ENCODE data around the gene TERT.
"Not testable (repeated sequence)": the region's sequence is repeated elsewhere in the genome, so short reads cannot be mapped to it uniquely, and the experiment has no call there.

The TERT gene

DNA sequence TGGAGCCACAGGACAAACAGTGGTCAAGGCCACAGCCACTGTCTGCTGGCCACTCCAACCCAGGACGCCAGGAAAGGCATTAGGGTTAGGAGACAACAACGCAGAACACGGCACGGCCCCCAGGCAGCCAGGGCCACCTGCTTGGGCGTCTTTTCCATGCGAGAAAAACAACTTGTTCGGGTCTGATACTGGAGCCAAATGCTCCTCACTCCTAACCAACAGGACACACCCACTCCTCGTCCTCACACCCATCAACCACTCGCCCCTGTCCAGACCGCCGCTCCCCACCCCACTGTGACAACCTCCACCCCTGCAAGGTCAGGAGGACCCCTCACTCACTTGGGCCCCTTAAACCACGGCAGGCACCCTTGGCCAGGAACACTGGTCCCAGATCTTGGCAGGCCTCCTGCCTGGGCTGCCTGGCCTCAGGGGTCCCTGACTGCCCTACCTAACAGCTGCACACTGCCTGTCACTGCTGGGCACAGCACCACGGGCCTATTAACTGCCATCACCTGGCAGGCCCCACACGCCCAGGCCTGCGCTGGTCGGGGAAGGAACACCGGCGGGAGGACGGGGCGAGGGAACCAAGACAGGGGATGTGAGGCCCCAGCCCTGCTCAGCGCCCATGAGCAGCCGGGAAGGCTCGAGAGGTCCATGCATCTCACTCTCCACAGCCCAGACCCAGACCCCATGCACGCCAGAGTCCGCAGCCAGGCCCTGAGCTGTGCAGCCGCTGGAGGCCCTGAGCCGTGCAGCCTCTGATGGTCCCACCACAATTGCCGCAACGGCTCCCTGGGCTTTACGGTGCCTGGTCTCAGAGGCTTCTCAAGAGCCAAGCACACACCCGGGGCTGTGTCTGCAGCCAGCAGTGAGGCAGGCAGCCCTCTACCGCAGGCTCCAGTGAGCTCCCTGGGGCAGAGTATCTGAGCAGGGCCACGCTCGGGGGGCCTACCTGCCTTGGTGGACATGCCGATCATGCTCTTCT is 36.3 kb upstream of the TERT start:
- DNase-seq (ENCODE audit: low read depth in 3 of 3), result no peak

DNA sequence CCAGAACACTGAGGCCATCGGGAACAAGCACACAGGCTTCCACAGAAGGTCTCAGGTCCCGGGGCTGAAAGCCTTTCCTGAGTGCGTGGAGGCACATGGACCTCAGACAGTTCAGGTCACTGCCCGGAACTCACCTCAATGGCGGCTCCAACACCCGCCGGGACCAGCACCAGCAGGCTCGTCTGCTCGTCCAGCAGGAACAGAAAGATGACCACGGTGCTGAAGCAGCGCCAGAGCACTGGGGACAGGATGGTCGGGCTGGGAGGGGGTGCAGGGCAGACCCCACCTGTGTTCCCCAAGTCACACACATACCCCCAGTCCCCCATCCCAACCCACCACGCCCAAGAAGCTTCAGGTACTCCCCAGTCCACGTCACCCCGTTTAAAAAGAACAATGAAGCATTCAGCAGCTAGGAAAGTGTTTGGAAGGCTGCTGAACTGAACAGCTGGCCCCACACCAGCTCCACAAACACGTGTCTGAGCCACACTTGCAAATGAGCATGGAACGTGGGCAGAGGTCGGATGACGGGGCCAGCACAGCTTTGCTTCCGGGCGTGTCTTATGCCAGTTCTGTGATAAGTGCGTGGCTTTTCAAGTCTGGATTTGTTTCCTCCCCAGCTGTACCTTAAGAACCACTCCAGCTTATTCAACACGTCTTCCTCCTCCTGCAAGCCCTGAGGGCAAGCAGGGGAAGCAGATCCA is 35.4 kb upstream of the TERT start:
- DNase-seq (ENCODE audit: low read depth in 3 of 3), result no peak

DNA sequence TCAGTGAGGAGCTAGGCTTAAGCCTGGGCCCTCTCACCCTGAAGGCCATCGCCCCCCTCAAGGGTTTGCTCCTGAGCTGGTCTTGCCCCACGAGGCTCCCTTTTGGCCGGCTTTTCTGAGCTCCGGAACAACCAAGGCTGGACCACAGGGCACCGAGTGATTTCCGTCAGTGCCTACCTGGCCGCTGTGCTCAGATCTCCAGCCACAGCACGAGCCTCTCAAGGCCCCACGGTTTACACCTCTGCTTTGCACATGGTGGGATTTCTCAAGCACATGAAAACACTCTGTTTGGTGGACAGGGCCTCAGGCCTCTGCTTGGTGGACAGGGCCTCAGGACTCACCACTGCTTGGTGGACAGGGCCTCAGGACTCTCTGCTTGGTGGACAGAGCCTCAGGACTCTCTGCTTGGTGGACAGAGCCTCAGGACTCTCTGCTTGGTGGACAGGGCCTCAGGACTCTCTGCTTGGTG is 34.3 kb upstream of the TERT start:
- DNase-seq (ENCODE audit: low read depth in 3 of 3), result no peak

DNA sequence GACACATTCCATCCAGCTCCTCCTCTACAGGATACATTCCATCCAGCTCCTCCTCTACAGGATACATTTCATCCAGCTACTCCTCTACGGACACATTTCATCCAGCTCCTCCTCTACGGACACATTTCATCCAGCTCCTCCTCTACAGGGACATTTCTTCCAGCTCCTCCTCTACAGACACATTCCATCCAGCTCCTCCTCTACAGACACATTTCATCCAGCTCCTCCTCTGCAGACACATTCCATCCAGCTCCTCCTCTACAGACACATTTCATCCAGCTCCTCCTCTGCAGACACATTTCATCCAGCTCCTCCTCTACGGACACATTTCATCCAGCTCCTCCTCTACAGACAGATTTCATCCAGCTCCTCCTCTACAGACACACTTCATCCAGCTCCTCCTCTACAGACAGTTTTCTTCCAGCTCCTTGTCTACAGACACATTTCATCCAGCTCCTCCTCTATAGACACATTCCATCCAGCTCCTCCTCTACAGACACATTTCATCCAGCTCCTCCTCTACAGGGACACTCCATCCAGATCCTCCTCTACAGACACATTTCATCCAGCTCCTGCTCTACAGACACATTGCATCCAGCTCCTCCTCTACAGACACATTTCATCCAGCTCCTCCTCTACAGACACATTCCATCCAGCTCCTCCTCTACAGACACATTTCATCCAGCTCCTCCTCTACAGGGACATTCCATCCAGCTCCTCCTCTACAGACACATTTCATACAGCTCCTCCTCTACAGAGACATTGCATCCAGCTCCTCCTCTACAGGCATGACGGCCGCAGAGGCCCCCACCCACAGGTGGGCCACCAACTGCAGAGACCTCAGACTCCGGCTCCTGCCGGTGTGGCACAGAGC is 33.6 kb upstream of the TERT start:
- not testable (repeated sequence) for DNase-seq (ENCODE audit: low read depth in 3 of 3)

DNA sequence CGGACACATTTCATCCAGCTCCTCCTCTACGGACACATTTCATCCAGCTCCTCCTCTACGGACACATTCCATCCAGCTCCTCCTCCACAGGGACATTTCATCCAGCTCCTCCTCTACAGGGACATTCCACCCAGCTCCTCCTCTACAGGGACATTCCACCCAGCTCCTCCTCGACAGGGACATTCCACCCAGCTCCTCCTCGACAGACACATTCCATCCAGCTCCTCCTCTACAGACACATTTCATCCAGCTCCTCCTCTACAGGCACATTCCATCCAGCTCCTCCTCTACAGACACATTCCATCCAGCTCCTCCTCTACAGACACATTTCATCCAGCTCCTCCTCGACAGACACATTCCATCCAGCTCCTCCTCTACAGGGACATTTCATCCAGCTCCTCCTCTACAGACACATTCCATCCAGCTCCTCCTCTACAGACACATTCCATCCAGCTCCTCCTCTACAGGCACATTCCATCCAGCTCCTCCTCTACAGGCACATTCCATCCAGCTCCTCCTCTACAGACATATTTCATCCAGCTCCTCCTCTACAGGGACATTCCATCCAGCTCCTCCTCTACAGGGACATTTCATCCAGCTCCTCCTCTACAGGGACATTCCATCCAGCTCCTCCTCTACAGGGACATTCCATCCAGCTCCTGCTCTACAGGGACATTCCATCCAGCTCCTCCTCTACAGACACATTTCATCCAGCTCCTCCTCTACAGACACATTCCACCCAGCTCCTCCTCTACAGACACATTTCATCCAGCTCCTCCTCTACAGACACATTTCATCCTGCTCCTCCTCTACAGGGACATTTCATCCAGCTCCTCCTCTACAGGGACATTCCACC is 32.3 kb upstream of the TERT start:
- not testable (repeated sequence) for DNase-seq (ENCODE audit: low read depth in 3 of 3)

DNA sequence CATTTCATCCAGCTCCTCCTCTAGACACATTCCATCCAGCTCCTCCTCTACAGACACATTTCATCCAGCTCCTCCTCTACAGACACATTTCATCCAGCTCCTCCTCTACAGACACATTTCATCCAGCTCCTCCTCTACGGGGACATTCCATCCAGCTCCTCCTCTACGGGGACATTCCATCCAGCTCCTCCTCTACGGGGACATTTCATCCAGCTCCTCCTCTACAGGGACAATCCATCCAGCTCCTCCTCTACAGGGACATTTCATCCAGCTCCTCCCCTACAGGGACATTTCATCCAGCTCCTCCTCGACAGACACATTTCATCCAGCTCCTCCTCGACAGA is 31.6 kb upstream of the TERT start:
- not testable (repeated sequence) for DNase-seq (ENCODE audit: low read depth in 3 of 3)

DNA sequence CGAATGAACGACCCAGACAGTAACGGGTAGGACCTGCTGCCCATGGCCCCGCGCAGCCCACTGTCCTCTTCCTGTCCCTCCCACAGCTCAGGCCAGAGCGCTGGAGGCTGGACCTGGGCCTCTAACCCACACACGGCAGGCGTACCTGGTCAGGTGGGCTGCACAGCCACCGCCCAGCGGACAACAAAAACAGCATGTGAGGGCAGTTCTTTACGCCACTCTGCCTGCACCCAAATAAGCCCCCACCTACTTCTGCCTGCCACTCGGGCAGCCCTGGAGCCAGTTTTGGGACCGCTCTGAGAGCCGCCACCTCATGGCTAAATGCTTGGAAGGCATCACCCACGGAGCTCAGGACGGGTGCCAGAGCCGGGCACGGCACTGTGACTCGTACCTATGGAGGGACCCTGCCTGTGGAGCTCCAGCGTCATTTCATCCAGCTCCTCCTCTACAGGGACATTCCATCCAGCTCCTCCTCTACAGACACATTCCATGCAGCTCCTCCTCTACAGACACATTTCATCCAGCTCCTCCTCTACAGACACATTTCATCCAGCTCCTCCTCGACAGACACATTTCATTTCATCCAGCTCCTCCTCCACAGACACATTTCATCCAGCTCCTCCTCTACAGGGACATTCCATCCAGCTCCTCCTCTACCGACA is 31.1 kb upstream of the TERT start:
- no peak for DNase-seq (ENCODE audit: low read depth in 3 of 3)

DNA sequence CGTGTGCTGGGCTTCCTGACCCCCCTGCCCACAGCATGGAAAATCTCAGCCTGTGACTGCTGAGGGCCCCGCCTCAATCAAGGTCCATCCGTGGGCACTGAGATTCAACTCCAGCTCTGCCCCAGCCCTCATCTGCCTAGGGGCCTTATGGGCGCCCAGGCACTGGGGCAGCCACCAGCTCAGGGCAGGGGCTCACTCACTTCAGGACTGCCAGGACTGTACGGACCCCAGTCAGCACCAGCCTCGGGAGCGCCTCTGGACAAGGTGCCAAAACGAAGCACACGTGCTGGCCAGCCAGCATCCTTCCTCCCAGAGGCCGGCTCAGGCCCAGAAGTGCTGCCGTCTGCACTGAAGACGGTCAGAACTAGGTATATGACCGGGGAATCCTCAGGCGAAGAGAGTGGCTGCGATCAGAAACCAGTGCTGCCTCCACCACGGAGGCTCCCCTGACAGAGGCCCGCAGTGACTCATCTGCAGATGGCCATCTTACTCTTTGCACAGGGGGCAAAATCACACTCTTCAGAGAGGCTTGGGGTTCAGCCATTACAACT is 30.4 kb upstream of the TERT start:
- DNase-seq (ENCODE audit: low read depth in 3 of 3), result no peak

DNA sequence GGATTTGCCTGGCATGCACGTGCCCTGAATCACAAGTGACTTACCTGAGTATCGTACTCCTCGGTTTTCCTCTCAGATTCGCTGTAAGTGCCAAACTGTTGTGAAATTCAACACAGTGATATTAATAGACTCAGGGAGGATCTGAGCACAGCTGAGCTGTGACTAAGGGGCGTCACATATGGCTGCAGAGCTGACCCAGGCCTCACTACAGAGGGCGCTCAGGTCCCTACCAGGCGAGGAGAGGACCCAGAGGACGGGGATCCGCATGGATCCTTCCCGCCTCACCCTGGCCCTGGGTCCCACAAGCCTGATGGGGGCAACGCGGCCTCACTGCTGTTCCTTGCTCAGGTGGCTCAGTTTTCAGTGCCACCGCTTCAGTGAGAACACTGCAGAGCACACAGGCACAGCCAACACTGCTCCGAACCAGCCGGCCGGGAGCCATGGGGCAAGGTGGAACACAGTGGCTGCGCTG is 29.9 kb upstream of the TERT start:
- no peak for DNase-seq (ENCODE audit: low read depth in 3 of 3)

DNA sequence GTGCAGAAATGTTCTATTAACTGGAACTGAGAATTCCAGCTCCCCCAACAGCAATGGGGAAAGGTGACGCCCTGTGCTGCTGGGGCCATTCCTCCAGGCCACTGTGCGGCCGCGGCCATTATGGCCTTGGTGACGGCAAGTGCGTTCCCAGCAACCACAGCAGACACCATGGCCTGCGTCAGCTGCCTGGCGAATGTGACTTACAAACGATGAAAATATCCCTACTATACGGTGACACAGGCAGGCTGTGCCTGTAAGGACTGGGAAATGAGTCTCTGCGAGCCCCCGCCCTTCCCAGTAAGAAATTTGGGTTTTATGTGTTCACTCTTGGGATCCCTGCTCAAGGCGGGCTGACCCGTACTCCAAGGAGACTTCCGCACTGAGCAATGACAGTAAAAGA is 29.4 kb upstream of the TERT start:
- no peak for DNase-seq (ENCODE audit: low read depth in 3 of 3)

DNA sequence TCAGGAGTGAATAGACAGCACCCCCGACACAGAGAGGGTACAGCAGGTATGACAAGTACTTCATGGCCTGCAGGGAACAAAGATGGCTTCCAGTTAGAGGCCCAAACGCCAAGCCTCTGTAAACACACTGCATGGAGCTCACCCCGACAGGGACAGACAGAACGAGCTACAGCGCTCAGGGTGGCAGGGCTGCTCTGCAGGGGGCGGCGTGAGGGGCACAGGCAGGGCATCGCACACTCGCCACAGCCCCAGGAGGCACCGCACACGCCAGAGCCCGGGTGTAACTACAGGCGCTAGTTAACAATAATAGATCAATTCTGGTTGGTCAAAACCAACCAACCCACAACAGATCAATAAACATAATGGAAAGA is 28.9 kb upstream of the TERT start:
- no peak for DNase-seq (ENCODE audit: low read depth in 3 of 3)

DNA sequence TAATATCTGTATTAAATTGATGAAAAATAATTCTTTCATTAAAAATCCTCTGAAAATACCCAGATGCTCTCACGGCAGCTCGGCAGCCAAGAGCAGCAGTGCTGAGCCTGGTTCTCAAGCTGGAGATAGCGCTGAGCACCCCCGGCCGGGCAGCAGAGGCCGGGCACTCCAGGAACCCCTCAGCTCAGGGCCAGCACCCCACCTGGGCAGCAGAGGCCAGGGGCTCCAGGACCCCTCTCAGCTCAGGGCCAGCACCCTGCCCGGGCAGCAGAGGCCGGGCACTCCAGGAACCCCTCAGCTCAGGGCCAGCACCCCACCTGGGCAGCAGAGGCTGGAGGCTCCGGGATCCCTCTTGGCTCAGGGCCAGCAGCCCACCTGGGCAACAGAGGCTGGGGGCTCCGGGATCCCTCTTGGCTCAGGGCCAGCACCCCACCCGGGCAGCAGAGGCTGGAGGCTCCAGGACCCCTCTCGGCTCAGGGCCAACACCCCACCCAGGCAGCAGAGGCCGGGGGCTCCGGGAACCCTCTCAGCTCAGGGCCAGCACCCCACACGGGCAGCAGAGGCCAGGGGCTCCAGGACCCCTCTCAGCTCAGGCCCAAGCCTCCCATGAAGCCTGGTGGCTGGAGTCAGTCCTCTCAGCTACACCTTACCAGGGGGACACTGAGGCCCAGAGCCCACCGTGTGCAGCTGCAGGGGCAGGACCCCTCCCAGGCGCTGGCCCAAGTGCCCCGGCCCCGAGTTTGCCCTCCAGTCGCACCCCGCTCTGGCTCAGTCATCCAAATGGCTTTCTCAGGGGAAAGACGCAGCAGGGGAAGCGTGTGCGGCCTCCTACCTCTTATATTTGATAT is 28.3 kb upstream of the TERT start:
- DNase-seq (ENCODE audit: low read depth in 3 of 3), result no peak

DNA sequence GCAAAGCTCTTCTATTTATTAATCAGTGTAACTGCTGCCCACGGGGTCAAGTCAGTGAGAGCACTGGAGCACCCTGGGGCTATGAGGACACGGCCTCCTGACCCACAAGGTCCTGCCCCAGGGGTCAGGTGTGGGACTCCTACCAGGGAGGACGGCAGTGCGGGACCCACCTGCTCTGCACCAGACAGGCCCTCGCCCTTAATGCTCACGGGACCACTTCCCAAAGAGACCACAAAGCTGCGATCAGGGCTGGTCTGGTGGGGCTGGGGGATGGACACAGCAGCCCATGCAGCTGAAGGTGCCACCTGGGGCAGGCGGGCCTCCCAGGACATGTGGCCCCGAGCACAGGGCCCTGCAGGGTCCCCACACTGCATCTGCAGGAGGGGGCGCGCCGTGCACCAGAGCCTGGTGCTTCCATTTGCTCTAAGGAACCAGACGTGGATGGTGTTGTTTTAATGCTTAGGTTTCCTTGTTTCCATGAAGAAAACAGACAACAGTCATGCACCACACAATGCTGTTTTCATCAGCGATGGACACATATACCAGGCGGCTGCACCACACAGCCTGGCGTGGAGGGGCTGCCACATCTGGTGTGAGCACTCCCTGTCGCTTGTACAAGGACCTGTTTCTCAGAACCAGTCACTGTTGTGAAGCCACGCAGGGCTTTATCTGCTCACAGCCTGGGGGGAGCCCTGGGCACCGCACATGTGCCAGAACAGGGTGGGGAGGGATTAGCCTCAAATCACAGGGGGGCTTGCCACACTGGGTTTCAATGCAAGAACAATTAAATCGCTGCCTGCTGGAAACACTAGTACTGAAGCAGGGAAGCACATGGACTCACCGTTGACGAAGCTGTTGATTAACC is 27.4 kb upstream of the TERT start:
- no peak for DNase-seq (ENCODE audit: low read depth in 3 of 3)

DNA sequence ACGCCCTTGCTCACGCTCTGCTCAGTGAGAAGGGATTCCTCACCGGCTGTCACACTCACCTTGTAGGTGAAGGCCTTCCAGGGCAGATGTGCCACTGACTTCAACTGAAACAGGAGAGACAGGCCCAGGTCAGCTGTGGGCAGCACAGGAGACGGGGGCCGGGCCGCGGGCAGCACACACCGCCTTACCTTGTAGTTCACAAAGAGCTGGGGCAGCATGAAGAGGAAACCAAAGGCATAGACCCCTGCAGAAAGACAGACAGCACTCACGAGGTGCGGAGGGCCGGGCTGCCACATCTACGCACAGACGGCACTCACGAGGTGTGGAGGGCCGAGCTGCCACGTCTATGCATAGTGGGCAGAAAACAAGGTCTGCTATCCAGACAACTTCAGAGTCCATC is 26.7 kb upstream of the TERT start:
- no peak for DNase-seq (ENCODE audit: low read depth in 3 of 3)

DNA sequence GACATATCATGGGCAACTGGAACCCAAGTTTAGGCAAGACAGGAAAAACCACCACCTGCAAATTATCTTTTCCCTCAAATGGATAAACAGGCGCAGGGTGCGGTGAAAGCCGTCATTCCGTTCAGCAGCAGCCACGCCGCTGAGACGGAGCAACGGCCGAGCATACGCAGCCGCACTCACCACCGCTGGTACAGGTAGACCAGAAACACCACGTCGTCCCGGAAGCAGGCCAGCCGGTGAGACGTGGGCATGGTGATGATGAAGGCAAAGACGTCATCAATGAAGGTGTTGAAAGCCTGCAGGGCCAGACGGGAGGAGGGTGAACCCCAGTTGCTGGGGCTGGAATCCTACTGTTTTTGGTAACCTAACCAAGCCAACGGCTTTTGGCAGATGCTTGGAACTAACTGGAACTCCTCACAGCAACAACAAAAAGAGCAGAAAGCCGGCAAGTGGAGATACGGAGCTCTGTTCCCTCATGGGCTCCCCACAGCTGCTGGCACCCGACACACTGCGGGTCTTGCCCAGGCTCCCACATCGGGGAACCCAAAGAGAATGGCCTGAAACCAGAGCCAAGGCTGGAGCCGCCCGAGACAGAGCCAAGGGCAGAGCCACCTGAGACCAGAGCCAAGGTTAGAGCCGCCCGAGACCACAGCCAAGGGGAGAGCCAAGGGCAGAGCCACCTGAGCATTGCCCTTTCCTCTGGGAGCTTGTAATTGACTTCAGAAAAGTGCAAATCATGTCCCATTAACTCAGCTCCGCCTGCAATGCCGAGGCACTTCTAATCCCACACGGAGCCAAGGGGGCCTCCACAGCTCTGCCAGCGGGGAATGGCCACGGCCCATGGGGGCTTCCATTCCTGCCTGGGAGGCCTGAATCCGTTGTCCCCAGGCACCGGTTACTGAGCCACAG is 25.8 kb upstream of the TERT start:
- DNase-seq (ENCODE audit: low read depth in 3 of 3), result no peak

DNA sequence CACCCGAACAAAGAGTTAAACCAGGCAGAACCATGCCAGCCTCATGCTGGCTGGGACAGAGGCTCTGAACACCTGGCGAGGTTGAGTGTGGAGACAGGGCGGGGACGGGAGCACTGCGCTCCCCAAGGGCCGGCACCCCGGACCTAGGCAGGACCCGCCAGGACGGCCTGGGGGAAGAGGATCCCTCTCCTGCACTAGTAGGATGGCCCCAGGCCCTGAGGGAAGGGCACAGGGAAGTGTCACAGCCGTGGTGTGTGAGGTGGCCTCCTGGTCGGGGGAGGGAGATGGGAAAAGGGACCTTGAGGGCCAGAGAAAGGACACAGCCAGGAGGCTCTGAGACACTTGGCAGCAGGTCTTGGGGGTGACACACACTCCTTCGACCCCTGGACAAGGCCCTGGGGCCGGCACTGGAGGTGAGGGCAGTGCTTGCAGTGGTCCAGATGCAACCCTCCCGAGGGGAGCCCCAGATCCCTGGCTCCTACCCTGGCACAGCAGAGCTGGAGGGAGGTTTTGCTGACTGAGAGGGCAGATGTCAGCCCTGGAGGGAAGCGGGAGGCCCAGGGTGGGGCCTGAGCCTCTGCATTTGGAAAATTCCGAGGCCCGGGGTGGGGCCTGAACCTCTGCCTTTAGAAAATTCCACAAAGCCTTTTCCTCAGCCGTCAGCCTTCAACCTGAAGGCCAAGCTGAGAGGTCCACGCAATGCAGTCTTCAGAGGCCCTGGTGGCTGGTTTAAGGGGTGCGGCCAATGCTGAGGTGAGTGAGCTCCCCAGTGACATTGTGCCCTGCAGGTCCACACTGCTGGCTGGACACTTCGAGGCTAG is 24.8 kb upstream of the TERT start:
- DNase-seq (ENCODE audit: low read depth in 3 of 3), result no peak
